GM21526 (cell line): ENCODE results near the gene FAT1.

Experiments
- ATAC-seq: cut with Tn5 transposase; IDR thresholded peaks from one replicate; pipeline ENCODE4 v1.9.1; 2021; ENCODE audit warnings: moderate library complexity; ENCODE audit not compliant: unreplicated experiment, low FRiP score

FAT1 gene

DNA sequence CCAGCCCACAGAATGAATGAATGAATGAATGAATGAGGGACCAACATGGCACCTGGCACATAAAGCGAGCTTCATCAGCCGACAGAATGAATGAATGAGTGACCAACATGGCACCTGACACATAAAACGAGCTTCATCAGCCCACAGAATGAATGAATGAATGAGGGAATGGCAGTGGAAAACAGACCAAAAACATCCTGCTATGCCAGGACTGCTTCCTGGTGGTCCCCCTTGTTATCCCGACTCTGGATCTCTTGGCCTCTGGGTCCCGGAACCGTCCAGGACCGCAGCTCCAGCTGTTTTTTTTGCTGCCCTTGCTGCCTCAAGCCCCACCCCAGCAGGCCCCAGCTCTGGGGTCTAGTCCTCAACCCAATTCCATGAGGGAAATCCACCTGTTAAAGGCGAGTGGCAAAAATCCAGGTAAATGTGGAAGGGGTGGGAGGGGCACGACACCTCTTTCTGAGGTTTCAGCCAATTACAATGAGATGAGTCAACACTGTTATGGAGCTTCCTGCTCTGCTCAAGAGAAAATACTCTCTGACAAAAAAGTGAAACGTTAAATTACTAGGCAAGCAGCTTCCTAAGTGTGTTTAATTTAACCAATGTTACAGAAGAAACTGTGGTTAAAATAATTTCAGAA, 96.3 kb downstream of the FAT1 start:
- no peak for ATAC-seq

DNA sequence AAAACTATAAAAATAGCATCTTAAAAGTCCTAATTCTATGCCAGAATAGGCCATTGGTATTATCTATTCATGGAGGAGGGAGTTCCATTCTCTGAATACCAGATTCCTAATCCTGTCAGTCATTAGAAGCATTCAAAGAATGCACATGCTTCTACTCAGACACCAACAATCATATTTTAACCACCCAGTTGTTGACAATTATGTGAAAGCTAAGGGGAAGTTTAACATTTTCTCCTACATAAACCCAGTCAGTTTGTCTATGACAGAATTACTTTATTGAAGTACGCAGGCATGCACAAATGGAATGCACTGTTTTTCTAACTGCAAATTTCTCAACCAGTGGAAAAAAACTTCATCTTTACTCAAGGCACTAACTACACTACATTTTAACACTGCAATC, 98.7 kb downstream of the FAT1 start:
- no peak for ATAC-seq

DNA sequence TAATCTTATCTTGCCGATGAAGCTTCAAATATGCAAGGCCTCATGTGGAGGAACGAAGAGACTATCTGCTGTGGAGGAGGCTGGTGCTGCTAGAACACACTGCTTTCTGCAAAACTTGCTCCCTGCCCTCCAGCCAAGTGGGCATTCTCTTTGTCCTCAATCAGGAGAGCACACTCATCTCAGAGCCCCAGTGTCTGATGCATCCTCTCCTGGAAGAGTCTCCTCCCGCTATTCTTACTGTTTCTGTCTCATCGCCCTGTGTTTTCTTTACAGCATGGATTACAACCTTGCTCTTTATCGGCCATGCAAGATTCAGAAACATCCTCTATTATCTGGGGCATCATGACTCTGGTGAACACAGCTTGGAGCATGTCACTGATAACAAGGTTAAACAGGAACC, 100.1 kb downstream of the FAT1 start:
- no peak for ATAC-seq

- ATAC-seq: no peak
Observed at GRCh38 chr4:186622788-186623464, 100.7 kb downstream of the FAT1 start.

- no peak for ATAC-seq
Observed at GRCh38 chr4:186621959-186622553, 101.6 kb downstream of the FAT1 start.

DNA sequence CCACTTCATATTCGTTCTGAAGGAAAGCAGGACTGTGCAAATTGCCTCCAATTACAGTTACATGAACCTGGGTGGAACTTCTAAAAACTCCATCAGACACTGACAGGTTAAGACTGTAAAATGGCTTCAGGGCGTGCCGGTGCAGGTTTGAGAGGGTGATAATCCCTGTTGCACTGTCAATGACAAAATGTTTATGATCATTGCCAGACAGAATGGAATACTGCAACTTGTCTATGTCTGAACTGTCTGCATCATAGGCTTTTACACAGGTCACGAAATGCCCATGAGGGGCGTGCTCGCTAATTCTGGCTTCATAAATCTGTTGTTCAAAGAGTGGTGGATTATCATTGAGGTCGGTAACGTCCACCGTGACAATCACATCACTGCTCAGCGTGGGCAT, 104.6 kb downstream of the FAT1 start:
- no peak for ATAC-seq

- ATAC-seq: no peak
Observed at GRCh38 chr4:186617921-186618320, 105.7 kb downstream of the FAT1 start.

DNA sequence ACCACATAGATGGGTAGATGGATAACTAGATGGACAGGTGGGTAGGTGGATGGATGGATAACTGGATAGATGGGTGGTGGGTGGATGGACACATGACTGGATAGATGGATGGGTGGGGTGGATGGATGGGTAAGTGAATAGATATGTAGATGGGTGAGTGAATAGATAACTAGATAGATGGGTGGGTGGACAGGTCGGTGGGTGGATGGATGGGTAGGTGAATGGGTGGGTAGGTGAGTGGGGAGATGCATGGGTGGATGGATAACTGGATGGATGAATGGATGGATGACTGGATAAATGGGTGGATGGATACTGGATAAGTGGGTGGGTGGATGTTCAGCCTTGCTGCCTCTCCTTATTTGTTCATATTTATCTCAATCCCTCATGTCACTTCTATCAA, 116.2 kb downstream of the FAT1 start:
- ATAC-seq: no peak

DNA sequence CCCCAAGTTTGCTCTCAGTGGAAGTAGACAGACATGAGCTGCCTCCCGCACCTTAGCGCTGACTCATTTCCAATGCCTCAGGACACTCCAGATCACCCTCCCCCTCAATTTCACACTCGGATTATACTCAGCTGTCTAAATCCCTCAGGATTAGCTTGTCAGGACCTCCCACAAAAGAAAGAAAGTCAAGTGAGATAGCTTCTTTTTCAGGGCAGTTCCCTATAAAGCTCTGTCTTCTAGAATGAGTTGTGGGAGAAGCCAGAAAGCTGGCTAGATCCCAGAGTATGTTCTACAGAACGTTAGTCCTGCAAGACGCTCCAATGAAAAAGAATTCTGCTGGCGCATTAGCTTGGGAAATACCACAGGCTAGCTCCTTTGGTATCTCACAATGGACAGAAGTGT, 117.1 kb downstream of the FAT1 start:
- no peak for ATAC-seq

DNA sequence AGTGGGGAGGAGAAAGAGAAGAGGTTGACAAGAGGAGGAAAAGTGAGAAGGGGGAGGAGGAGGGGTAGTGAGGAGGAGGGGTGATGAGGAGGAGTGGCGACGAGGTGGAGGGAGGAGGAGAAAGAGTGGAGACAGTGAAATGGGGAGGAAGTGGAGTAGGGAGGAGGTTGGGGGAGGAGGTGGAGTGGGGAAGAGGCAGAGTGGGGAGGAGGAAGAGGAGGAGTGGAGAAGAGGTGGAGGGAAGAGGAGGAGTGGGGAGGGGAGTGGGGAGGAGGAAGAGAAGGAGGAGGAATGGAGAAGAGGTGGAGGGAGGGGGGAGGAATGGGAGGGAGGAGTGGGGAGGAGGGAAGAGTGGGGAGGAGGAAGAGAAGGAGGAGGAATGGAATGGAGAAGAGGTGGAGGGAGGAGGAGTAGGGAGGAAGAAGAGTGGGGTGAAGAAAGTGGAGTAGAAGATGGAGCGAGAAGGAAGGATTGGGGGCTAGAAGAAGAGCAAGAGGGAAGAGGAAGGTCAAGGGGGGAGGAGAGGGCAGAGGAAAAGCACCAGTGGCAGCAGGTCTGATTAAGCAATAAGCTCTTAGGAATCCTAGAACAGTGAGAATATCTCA, 118.3 kb downstream of the FAT1 start:
- no peak for ATAC-seq

GRCh38 chr4:186604124-186604807, 119.4 kb downstream of the FAT1 start:
- no peak for ATAC-seq

DNA sequence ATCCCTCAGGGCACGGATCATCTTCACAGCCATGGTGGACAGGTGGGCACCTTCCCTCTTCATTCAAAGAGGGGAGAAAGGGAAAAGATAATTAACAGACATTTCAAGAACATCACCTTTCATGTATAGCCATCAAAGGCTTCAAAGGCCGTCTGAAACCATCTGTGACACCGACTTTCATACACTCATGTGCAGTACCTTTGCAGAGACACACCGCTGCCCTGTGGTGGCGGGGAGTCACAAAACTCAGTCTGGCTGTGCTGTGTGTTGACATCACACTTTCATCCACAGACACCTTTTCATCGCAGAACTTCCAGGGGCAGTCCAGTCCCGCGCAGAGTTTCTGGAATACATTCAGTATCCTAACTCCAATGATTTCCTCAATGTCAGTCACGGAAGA, 120.7 kb downstream of the FAT1 start:
- ATAC-seq: no peak

GRCh38 chr4:186599483-186599882, 124.2 kb downstream of the FAT1 start:
- ATAC-seq: no peak

DNA sequence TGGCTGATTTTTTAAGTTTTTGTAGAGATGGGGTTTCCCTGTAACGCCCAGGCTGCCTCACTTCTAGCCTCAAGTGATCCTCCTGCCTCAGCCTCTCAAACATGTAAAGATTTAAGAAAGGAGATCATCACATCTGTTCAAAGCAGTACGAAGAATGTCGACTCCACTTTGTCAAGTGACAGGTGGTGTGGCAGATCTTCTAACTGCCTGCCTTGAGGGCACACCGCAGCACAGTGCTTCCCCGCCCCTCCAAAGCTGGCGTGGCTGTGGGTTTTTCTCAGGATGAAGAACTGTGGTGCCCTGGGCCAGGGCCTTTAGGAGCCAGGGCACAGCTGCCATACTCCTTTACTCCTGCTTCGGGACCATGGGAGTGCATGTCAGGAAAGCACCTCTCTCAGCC, 125.0 kb downstream of the FAT1 start:
- ATAC-seq: no peak

DNA sequence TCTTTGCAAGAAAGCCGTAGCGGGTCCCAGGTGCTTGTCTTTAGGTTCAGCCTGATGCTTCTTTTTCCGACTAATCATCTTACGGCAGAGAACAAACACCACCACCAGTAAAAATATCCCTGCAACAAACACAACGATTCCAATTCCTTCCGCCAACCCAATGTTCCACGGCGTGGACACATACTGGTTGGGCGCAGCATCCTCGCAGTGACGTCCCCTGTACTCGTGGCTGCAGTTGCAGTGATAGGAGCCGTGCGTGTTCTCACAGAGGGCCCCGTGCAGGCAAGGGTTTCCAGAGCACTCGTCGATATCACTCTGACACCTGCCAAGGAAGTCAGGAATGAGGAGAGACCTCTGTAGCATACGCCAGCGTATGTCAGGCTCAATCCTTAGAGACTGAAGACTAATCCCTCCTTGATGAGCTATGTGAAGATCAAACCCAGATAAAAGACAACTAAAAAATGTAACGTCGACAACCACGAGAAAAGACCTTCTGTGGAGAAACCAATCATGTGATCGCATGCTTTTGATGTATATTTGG, 126.7 kb downstream of the FAT1 start:
- no peak for ATAC-seq

GRCh38 chr4:186596346-186596745, 127.3 kb downstream of the FAT1 start:
- ATAC-seq: no peak

GRCh38 chr4:186593587-186593973, 130.1 kb downstream of the FAT1 start:
- no peak for ATAC-seq

DNA sequence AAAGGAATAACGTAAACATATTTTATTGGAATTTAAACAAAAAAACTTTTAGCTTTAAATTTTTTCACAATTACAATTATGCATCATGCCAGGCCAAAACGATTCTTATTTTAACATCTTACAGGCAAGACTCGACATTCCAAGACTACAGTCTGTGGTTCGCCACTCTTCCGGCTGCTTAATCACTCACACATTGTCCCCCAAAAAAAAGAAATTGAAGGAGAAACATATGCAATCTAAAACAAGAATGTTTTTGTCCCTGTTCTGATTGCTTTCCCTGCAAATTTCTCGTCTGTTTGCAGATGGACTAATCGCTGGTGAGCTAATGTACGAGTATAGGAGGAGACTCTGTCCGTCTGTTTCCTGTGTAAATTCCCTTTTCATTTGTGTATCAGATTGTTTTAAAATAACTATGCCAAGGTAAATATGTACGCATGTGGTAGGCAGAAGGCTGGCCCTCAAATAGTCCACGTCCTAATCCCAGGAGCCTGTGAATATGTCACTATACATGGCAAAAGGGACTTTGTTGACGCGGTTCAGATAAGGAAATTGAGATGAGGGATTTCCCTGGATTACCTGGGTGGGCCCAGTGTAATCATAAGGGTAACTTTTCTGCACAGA, 130.6 kb downstream of the FAT1 start:
- ATAC-seq: no peak

- no peak for ATAC-seq
Observed at GRCh38 chr4:186592445-186592844, 131.2 kb downstream of the FAT1 start.

DNA sequence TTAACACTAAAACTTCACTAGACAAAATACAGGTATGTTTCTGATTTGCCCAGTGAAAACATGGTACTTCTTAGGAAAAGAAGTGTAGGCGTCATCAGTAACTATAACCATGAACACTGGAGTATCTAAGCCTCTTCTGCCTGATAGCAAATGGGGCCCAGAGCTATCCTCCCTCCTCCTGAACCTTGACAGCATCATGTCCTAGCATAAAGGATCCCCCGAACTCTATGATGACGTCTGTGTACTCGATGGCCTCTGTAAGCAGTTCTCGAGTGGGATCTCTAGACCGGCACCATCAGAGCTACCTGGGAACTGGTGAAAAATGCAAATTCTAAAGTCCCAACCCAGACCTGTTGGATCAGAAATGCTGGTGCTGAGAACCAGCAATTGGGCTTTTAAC, 132.0 kb downstream of the FAT1 start:
- ATAC-seq: no peak
